ENCODE data around the gene SRP19.
"Not testable (repeated sequence)": the region's sequence is repeated elsewhere in the genome, so short reads cannot be mapped to it uniquely, and the experiment has no call there.

SRP19 gene

DNA sequence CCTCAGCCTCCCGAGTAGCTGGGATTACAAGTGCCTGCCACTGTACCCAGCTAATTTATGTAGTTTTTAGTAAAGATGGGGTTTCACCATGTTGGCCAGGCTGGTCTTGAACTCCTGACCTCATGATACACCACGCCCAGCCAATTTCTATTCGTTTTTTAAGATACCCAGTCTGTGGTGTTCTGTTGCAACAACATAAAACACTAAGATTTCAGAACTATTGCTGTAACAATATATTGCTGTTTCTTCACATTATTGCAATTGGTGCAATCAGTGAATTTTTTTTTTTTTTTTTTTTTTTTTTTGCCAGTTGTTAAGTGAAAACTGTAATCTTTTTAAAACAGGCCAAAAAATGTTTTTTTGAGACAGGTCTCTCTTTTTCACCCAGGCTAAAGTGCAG lies 9.9 kb downstream of the SRP19 start:
- no peak for DNase-seq (ENCODE audit: low spot score)

DNA sequence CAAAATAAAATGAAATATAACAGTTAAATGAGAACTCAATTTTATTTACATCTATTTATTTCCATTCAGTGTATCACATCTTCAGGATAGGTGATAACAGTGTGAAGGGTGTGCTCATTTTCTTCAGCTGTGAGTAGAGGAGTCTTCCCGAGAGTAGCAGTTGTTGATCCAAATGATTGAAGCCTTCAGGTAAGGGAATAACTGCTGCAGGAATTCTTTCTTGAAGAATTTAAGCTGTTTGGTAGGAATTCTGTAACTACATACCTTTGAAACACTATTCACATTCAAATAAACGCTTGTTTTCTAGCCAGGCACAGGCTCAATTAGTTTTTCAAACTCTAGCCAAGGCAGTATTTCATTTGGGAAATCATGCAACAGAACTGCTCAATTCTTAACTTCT lies 15.3 kb downstream of the SRP19 start:
- DNase-seq (ENCODE audit: low spot score), result no peak

DNA sequence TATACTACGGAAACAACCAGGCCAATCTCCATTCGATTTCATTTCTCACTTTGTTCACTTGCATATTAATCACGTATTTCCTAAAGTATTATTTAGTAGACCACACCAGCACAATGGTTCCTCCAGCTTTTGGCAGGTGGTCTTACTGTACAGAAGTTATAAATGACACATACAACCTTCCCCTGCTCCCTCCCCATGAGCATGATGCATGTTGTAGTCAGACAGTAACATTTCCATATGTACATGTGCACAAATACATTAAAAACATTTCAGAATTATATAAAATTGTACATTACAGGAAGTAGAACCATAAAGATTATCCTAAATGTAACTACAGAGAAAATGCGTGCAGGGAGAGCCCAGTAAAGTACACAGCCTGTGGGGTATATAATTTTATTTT lies 17.0 kb downstream of the SRP19 start:
- DNase-seq (ENCODE audit: low spot score), result no peak

DNA sequence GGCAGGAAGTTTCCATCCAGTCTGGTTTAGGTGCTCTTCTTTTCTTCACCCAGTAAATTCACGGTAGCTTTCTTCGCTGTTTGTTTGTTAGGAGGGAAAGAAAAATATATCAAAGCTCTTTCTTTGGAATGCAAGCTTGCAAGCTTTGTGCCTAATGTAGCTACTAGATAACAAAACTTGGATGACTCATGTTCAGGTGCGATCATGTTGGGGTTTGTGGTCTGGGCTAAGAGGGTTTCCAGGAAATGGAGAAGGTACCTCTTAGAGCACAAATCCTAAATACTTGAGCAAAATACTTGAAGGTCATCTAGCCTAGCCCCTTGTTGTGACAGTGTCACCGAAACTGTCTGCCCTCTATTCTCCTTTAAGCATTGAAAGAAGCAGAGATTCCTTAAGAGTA lies 17.7 kb downstream of the SRP19 start:
- DNase-seq (ENCODE audit: low spot score), result no peak

DNA sequence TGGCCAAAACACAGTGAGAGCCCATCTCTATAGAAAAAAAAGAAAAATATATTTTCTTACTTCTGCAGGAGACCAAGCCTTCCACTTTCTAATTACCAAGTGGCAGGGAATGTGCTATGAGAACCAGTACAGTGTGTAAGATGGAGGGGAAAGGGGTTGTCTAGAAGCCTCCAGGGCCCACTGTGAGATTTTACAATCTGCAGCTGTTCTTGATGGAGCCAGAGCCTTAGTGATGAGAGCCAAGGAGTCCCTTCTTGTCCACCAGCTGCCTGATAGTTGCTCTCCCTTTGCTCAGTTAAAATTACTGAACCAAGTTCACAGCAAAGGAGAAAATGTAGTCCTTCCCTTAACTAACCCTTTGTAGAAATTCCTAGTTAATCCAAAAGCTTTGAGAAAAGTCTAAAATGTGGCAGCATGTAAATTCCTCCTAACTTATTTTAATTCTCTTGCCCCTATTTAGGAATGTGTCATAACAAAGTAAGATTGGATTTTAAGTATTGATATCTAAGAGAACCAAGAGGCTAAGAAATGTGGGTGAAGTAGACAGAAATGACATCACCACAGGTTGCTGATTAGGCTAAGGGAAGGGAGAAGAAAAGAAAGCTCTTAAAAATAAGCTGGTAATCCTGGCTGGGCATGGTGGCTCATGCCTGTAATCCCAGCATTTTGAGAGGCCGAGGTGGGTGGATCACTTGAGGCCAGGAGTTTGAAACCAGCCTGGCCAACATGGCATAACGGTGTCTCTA lies 19.3 kb downstream of the SRP19 start:
- DNase-seq (ENCODE audit: low spot score), result no peak

DNA sequence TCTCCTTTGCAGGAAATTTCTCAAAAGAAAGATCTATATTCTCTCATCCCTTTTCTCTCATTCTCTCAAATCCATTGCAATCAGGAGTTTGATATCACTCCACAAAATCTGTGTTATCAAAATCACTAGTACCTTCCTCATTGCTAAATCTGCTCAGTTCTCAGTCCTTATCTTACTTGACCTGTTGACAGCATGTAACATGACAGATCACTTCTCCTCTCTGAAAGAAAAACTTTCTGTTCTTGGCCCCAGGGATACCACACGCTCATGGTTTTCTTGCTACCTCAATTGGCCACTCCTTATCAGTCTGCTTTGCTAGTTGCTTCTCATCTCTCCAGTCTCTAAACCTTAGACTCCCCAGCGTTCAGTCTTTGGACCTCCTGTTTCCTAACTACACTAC lies 22.1 kb downstream of the SRP19 start:
- DNase-seq (ENCODE audit: low spot score), result no peak

DNA sequence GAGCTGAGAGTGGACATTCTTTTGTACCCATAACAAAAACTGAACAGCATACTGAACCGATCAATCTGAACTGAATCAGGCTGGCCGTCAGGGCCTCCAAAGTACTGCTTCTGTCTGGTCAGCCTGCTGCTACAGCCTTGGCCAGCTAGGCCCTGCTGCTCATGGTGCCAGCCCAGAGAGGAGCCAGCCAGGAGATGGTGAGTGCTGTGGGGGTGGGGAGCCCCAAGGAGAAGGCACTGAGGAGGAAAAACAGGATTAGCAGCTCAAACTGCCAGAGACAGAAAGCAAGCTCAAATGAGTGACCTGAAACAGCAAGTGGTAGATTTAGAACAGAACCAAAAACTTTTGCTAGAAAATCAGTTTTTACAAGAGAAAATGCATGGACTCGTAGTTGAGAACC lies 23.9 kb downstream of the SRP19 start:
- no peak for DNase-seq (ENCODE audit: low spot score)

DNA sequence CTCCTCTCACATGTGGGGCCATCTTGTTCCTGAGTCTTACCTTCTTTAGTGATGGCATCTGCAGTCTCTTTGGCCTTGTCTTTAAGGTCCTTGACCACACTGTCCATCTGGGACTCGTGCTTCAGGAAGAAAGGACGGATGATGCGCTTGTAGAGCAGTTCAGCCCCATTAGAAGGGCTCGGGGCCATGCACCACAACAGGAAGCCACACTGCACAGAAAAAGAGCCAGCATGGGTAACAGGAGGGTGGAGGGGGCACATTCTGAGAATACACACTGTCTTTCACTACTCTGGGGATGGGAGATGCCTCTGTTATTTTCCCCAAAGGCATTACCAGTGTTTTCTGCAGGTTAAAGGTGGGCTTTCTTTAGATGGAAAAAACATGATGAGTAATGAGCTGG lies 25.9 kb downstream of the SRP19 start:
- DNase-seq (ENCODE audit: low spot score), result no peak

DNA sequence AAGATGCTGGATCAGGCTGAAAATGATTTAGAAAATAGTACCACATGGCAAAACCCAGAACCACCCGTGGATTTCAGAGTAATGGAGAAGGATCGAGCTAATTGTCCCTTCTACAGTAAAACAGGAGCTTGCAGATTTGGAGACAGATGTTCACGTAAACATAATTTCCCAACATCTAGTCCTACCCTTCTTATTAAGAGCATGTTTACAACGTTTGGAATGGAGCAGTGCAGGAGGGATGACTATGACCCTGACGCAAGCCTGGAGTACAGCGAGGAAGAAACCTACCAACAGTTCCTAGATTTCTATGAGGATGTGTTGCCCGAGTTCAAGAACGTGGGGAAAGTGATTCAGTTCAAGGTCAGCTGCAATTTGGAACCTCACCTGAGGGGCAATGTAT lies 31.0 kb downstream of the SRP19 start:
- DNase-seq (ENCODE audit: low spot score), result not testable (repeated sequence)

DNA sequence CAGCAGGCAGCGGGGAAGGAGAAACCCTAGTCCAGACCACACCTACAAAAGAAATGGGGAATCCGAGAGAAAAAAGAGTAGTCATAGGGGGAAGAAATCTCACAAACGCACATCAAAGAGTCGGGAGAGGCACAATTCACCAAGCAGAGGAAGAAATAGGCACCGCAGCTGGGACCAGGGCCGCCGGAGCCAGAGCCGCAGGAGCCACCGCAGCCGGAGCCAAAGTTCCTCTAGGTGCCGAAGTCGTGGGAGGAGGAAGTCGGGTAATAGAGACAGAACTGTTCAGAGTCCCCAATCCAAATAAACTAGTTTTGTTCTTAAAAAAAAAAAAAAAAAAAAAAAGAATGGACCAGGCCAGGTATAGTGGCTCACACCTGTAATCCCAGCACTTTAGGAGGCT lies 31.7 kb downstream of the SRP19 start:
- no peak for DNase-seq (ENCODE audit: low spot score)

DNA sequence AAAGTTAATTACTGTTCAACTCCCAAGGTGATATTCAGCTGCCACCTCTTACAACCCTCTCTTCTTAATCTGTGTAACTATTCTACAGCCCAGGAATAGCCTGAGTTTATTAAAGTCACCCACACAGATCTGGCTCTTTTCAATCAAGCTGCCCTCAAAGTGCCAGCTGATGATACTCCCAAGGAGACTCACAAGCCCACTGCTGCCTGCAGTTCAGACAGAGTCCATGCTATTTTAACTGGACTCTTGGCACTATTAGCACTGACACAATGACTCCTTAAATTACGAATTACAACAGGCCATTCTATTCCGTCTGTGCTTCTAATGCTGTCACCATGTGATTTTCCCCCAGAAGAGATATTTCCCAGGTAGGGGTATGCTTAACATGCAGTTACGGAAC lies 34.6 kb downstream of the SRP19 start:
- no peak for DNase-seq (ENCODE audit: low spot score)

DNA sequence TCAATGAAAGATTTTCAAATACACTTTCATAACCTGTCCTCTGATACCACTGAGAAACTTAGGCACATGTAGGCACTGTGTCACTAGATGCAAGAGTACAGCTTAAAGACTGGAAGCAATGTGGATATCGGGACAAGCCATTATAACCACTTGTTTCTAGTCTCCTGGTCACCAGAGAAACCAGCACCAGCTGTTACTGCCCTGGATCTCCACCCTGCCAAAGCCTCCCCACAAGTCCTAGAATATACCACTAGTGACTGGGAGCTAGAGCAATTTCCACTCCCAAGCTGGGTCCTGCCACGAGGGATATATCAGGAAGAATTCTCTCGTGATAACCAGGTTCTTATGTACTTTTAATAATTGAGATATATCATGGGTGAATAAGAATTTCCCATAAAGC lies 41.5 kb downstream of the SRP19 start:
- DNase-seq (ENCODE audit: low spot score), result no peak

DNA sequence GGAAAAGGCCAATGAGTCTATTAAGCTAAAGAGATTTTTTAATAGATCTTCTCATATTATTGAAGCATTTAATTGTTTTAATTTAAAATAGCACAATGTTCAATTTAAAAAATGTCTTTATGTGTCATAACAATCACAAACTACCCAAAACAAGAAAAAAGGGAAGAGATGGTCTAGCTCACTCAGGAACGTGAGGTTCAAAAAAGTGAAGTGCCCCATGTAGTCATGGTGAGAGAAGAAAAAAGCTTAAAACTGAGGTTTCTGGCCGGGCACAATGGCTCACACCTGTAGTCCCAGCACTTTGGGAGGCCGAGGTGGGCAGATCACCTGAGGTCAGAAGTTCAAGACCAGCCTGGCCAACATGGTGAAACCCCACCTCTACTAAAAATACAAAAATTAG lies 43.9 kb downstream of the SRP19 start:
- not testable (repeated sequence) for DNase-seq (ENCODE audit: low spot score)

DNA sequence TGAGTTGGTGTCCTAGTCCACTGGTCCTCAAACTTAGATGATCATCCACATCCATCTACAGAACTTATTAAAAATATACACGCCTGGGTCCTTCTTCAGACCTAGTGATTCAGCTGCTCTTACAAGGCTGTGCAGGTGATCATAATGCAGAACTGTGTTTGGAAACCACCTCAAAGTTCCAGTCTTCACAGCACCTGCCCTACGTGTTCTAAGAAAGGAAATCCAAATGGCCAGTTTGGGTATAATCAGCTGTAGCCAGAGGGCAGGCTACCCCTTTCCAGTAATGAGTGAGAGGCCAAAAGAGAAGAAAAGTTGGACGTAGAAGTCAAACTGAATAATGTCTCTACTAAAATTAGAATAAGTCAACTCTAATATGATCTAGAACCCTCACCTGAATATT lies 45.5 kb downstream of the SRP19 start:
- DNase-seq (ENCODE audit: low spot score), result no peak

DNA sequence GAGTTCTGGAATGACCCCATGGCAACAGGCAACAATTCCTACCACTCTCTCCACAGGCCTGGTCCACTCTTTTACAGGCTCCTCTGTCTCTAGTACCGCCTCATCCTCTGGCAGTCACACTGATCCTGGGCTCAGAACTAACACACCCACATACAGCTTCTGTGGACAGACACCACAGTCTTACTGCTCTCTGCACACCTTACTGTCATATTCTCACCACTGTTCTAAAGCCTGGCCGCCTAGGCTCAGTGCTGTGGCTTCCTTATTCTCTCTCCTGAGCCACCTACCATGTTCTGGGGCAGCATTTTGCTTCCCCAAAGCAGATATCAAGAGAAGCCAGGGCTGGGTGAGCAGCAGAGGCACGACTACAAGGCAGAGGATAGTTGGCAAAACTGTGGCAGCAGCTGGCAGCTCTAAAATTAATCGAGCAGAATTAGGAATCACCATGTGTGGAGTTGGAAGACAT lies 46.1 kb downstream of the SRP19 start:
- DNase-seq (ENCODE audit: low spot score), result no peak

DNA sequence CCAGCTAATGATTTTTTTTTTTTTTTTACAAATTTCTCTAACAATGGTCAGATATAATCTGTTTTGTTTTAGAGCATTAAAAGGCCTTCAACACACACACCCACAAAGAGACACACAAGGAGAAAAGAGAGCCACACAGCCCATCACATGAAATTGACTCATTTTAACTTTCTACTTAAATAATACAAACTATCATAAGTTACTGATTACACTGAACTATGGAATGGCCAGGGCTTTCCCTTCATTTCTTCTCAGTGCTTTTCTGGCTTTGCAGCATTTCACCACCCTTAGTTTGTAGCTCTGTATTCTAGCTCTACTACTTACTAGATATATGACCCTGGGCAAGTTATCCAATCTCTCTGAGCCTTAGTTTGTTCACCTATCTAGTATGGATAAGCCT lies 47.8 kb downstream of the SRP19 start:
- no peak for DNase-seq (ENCODE audit: low spot score)

DNA sequence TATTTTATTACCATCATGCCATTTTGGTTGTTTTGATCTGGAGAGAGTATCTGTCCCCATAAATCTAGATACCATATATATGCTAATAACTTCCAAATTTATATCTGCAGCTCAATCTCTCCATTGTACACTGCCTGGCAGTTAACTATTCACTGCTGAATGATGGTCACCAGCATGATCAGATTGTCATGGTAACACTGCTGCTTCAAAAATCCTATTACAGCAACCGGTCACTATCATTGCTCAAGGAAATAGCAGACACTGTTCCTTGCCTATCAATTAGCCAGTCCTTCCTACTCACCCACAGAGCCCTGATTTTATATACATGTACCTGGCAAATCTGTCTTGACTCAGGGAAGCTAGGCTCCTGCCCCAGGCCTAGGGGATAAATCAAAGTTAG lies 49.4 kb downstream of the SRP19 start:
- DNase-seq (ENCODE audit: low spot score), result no peak

DNA sequence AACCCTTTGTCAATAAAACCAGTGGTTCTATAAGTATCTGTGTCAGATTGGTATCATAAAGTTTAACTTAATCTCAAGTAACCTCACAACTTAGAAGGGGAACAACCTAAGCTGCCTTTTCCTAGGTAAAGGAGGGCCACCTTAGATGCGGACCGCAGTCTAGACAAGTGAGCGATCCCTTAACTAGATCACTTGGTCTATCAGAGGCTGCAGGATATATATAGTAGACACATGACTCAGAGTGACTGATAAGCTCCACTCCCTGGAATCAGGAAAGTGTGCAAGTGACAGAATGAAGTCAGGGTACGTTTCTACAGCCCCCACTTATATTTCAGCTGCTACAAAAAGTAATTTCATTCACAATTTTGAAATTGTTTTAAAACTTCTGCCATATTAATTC lies 53.5 kb downstream of the SRP19 start:
- no peak for DNase-seq (ENCODE audit: low spot score)

DNA sequence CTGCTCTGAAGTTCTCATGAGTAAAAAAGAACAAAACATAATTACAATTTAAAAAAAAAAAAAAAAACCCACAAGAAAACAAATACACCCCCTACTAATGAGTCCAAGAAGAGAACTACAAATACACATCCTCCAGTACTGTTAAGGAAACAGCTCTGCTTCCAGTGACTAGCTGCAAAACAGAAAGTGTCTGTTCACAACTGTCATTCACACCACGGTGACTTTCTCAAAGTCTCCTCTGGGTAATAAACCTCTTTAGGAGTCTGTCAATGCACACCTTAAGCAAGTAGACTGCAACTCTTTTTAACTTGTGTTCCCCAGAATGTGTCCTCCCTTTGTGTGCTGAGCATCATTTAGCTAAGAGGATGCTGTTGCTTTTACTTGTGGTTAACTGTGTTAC lies 54.7 kb downstream of the SRP19 start:
- DNase-seq (ENCODE audit: low spot score), result no peak

DNA sequence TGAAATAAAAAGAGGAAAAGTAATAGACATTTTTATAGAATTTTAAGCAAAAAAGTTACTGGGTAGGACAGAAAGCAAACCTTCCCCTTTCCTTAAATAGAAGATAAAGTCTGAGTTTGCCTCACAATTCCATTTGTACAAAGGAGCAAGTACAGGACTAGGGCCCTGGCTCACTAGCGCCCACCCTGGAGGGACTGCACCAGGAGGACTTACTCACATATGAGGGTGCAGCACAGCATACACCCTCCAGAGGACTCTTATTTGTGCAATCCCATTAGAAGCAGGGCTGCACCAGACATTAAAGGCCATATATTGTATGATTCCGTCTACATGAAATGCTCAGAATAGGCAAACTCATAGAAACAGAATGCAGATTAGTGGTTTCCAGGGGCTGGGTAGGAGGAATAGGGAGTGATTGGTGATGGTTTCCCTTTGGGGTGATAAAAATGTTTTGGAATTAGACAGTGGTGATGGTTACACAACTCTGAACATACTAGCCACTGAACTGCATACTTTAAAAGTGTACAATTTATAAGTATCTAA lies 56.4 kb downstream of the SRP19 start:
- DNase-seq (ENCODE audit: low spot score), result no peak

DNA sequence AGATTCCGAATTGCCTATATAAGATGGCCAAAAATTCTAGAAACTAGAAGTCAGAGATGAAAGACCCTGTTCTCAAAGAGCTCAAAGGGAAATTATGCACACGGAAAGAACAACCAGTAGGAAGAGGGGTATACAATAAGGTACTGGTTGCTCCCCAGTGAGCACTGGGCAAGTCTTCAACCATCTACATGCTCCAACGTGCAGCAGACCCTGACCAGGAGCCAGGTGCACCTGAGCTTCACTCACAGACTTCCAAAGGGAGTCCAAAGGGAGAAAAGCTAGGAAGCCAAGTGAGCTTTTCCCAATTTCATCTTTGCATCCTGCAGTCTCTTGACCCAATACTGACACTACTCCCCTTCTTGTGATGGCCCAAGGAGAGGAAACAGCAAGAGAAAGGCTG lies 57.0 kb downstream of the SRP19 start:
- DNase-seq (ENCODE audit: low spot score), result no peak

DNA sequence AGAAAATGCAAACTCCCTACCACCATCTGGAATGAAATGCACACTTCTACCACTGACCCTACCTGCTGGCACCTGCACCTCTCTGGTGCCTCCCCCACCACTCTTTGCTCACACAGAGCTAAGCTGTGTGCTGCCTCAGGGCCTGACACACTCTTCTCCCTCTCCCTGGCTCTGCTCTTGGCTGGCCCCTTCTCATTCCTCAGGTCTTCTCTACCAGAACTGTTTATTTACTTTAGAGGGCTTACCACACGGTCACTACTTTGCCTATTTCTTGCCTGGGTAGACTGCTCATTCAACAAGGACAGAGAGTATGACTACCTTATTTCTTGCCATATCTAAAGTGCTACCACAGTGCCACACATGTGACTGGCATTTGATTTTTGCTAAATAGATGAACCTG lies 57.6 kb downstream of the SRP19 start:
- no peak for DNase-seq (ENCODE audit: low spot score)
